Measurements from ENCODE around the gene TNN. TPM values are rescaled to one million over a fixed set of nuclear protein-coding genes. Genes with fewer than 3 reads are reported as not detected.

Gene TNN
- total RNA-seq, 1 experiment from 2014 or later, result 0.07 TPM

DNA sequence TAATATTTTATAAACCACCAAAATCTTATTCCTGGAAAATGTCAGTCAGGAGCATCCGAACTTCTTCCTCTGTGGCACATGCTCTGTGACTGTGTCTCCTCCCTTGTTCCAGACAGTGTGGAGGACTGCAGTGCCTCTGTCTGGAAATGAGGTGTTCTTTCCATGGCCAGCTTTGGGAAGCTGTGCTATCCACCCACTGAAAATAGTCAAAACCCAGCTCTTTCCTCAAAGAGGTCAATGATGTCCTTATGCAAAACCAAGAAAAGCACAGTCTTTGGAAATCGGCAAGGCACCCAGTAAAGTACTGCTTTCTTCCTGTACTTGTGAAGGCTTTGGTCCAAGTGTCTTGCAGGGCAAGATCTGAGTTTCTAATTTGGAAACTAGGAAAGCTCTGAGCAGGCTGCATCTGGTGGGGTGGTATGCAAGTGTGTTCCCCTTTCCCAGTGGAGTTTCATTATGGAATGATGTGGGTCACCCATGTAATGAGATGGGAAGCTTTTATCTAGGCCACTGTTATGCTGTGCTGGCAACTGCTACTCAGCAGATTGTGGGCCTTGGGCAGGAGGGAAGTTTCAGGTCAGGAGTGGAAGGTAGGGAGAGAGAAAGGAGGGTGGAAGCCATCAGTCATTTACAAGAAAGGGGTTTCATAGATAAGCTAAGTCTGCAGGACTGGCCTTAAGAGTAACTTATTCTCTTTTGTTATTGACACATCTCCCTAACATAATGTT, 119.0 kb downstream of the TNN start:
- no peaks in the 10 kb centered on the region for H3K9me3 Mint-ChIP-seq (ENCODE audit: low read depth, unreplicated experiment)
- H3K4me1 Mint-ChIP-seq (ENCODE audit: low read depth, unreplicated experiment), result peaks cover 15% of the 10 kb centered on the region
- intact Hi-C loops (cut with micrococcal nuclease; ENCODE audit: unreplicated experiment), result no loop called here
- no peaks in the 10 kb centered on the region for H3K27me3 Mint-ChIP-seq (ENCODE audit: unreplicated experiment)
- H3K36me3 Mint-ChIP-seq (ENCODE audit: insufficient read depth, unreplicated experiment), result peaks cover 8% of the 10 kb centered on the region
- no TSS peak for BruUV-seq (replicated peaks)
- no peak overlapping the region for H3K27ac Mint-ChIP-seq (ENCODE audit: unreplicated experiment)
- H3K4me3 Mint-ChIP-seq (ENCODE audit: low read depth, unreplicated experiment), result no peak overlapping the region
- CTCF ChIA-PET, result interaction anchor here (0.5 to 1.9 kb wide), 2 partner anchors 14 to 183 kb away, joined by 4 read pairs; no protein-coding TSS in a partner anchor
- no peak for DNase-seq
- TF ChIP-seq, protein P1, sequence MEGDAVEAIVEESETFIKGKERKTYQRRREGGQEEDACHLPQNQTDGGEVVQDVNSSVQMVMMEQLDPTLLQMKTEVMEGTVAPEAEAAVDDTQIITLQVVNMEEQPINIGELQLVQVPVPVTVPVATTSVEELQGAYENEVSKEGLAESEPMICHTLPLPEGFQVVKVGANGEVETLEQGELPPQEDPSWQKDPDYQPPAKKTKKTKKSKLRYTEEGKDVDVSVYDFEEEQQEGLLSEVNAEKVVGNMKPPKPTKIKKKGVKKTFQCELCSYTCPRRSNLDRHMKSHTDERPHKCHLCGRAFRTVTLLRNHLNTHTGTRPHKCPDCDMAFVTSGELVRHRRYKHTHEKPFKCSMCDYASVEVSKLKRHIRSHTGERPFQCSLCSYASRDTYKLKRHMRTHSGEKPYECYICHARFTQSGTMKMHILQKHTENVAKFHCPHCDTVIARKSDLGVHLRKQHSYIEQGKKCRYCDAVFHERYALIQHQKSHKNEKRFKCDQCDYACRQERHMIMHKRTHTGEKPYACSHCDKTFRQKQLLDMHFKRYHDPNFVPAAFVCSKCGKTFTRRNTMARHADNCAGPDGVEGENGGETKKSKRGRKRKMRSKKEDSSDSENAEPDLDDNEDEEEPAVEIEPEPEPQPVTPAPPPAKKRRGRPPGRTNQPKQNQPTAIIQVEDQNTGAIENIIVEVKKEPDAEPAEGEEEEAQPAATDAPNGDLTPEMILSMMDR (IDR thresholded peaks at IDR 0.05; ENCODE audit: unreplicated experiment), result no peak

DNA sequence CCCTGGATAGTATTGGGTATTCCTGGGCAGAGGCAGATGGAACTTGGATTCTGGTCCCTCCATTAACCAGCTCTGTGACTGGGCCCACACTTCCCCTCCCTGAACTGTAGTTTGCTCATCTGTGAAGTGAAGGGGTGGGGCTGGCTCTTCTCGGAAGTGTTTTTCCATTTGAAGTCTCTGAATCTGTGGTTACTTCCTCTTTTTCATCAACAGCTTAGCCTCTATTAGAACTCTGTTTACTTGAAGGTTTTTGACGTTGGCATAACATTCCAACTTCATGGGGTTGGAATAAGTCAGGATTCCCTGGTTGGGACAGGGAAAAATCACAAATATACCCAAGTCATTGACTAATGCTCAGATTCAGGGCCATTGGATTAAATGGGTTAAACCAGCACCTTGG, 121.3 kb downstream of the TNN start:
- CTCF ChIA-PET, result no interaction called here
- no peak overlapping the region for H3K4me3 Mint-ChIP-seq (ENCODE audit: low read depth, unreplicated experiment)
- TF ChIP-seq, protein P1 (IDR thresholded peaks at IDR 0.05; ENCODE audit: unreplicated experiment), result no peak
- DNase-seq, result no peak
- H3K36me3 Mint-ChIP-seq (ENCODE audit: insufficient read depth, unreplicated experiment), result peaks cover 22% of the 10 kb centered on the region
- no TSS peak for BruUV-seq (replicated peaks)
- H3K27me3 Mint-ChIP-seq (ENCODE audit: unreplicated experiment), result no peaks in the 10 kb centered on the region
- intact Hi-C loops (cut with micrococcal nuclease; ENCODE audit: unreplicated experiment), result no loop called here
- H3K4me1 Mint-ChIP-seq (ENCODE audit: low read depth, unreplicated experiment), result peaks cover 23% of the 10 kb centered on the region
- H3K9me3 Mint-ChIP-seq (ENCODE audit: low read depth, unreplicated experiment), result no peaks in the 10 kb centered on the region
- no peak overlapping the region for H3K27ac Mint-ChIP-seq (ENCODE audit: unreplicated experiment)

DNA sequence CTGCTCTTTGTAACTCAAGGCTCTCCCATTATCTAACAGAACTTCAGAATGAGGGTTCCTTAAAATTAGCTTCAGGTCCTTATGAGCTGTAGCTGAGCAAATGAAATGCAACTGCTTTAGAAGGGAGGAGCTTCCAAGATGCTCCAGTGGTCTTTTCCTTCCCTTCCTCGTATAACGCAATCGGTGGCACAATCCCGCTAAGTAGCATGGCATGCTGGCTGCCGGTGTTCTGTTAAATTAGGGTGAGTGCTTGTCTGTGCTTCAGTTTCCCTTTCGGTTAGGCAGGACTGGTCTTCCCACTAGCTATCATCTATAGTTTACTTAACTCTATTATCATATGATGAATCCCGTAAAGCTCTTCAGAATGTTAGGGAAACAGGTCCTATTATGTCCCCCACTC, 124.0 kb downstream of the TNN start:
- Mint-ChIP-seq H3K27ac (ENCODE audit: unreplicated experiment) (peak overlapping the region; percentile 89), H3K9me3 (ENCODE audit: low read depth, unreplicated experiment) (no peaks in the 10 kb centered on the region)

DNA sequence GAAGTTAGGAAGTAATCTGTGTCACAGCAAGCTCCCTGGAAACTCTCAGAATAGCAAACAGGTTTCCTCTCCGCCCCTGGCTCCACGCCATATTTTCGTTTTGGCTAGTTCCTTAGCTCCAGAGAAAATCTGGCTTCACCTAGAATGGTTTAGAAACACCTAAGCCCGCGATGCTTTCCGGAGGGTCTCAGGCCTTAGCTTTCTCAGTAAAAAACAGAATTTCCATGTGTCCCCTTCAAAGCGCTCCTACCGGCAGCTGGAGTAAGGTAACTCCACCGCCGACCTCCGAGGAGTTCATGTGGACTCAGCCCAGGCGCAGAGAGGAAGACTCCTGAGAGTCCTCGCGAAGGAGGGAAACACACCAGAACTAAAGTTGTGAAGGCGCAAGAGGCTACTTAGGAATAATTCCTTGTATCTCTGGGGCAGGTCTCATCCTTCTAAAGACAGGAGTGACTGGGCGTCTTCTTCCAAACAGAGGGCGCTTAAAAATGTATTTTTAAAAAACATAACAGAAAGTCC, 124.5 kb downstream of the TNN start:
- BruUV-seq (replicated peaks), result TSS peak; percentile 69

More for the DNA sequence above, 124.0 kb downstream of the TNN start:
- Mint-ChIP-seq H3K4me3 (ENCODE audit: low read depth, unreplicated experiment) (peak overlapping the region; percentile 86), H3K4me1 (ENCODE audit: low read depth, unreplicated experiment) (peaks cover 36% of the 10 kb centered on the region), H3K36me3 (ENCODE audit: insufficient read depth, unreplicated experiment) (peaks cover 22% of the 10 kb centered on the region), H3K27me3 (ENCODE audit: unreplicated experiment) (no peaks in the 10 kb centered on the region)
- peak; percentile 21 for DNase-seq
- no TSS peak for BruUV-seq (replicated peaks)
- TF ChIP-seq, protein P1 (IDR thresholded peaks at IDR 0.05; ENCODE audit: unreplicated experiment), result no peak
- intact Hi-C loops (cut with micrococcal nuclease; ENCODE audit: unreplicated experiment), result loop anchor here (1.0 to 5.0 kb wide), 2 partner anchors 36 to 76 kb away; no protein-coding TSS in a partner anchor
- CTCF ChIA-PET, result interaction anchor here (0.6 to 1.7 kb wide), 6 partner anchors 30 to 260 kb away, joined by 3 to 14 read pairs (median 6); no protein-coding TSS in a partner anchor

More for the DNA sequence above, 124.5 kb downstream of the TNN start:
- H3K9me3 Mint-ChIP-seq (ENCODE audit: low read depth, unreplicated experiment), result no peaks in the 10 kb centered on the region
- H3K4me3 Mint-ChIP-seq (ENCODE audit: low read depth, unreplicated experiment), result peak overlapping the region; percentile 86
- CTCF ChIA-PET, result interaction anchor here (0.9 to 1.7 kb wide), 5 partner anchors 29 to 127 kb away, joined by 3 to 14 read pairs (median 7); no protein-coding TSS in a partner anchor
- DNase-seq, result peak; percentile 70
- H3K36me3 Mint-ChIP-seq (ENCODE audit: insufficient read depth, unreplicated experiment), result peaks cover 22% of the 10 kb centered on the region
- peaks cover 42% of the 10 kb centered on the region for H3K4me1 Mint-ChIP-seq (ENCODE audit: low read depth, unreplicated experiment)
- no peaks in the 10 kb centered on the region for H3K27me3 Mint-ChIP-seq (ENCODE audit: unreplicated experiment)
- intact Hi-C loops (cut with micrococcal nuclease; ENCODE audit: unreplicated experiment), result loop anchor here (1.0 to 5.0 kb wide), 2 partner anchors 37 to 75 kb away; no protein-coding TSS in a partner anchor
- H3K27ac Mint-ChIP-seq (ENCODE audit: unreplicated experiment), result peak overlapping the region; percentile 89
- TF ChIP-seq, protein P1 (IDR thresholded peaks at IDR 0.05; ENCODE audit: unreplicated experiment), result no peak
